Pancreas (tissue), 10 donors: Measurements from ENCODE around the gene ALKBH2. TPM values are rescaled to one million over a fixed set of nuclear protein-coding genes. Genes with fewer than 3 reads are reported as not detected.
A peak's percentile ranks its signal among the peaks of the same experiment; 100 is the strongest.
"Not testable (repeated sequence)": the region's sequence is repeated elsewhere in the genome, so short reads cannot be mapped to it uniquely, and the experiment has no call there.

ENCODE experiments used
- ATAC-seq, 4 donors: fragments of 200-7000 bp; cut with Tn5 transposase; one replicate each; pipeline versions ENCODE4 v1.8.0 to v1.9.1; 2020; ENCODE audit warnings: mild to moderate bottlenecking in 4 of 4, moderate library complexity in 4 of 4
- DNase-seq, 6 donors: peaks; one replicate each; pipeline ENCODE4 v3.0.0-alpha.2; 2020
- FAIRE-seq: peaks from 2 replicates; lab custom pipeline; 2012; peaks lifted over from hg19 to GRCh38; lab: Jason Lieb, UNC
- H3K27ac ChIP-seq, 4 donors: fragments of 200-600 bp; sonication (generic); 1 replicate in 3 of 4; 2 replicates in 1 of 4; pipeline versions ENCODE4 v1.5.0 to v1.8.0; 2020
- H3K27me3 ChIP-seq, 4 donors: fragments of 200-600 bp; one replicate each; pipeline ENCODE4 v1.8.0; 2021
- H3K36me3 ChIP-seq, 3 donors: fragments of 200-600 bp; sonication (generic) in 1 of 3; one replicate each; pipeline versions ENCODE4 v1.5.0 to v1.8.0; 2020 to 2021
- H3K4me1 ChIP-seq, 3 donors: fragments of 200-600 bp; one replicate each; pipeline ENCODE4 v1.8.0; 2021
- H3K4me3 ChIP-seq, 4 donors: fragments of 200-600 bp; sonication (generic) in 2 of 4; one replicate each; pipeline versions ENCODE4 v1.5.0 to v1.8.0; 2020 to 2021
- H3K9me3 ChIP-seq, 4 donors: fragments of 200-600 bp; one replicate each; pipeline ENCODE4 v1.8.0; 2021
- CTCF ChIP-seq, 4 donors: fragments of 200-600 bp; sonication (generic) in 3 of 4; IDR thresholded peaks; one replicate each; pipeline versions ENCODE4 v1.5.0 to v1.8.0; 2021; ENCODE audit warnings: antibody characterized with exemption in 4 of 4
- WGBS, 2 donors: extraction: QIAGEN DNeasy Blood & Tissue Kit; methylation state at CpG; one replicate each; pipeline ENCODE4 v1.1.7; 2013; 5-methylcytosine and 5-hydroxymethylcytosine counted together
- intact Hi-C, 3 donors: fragments of 100-400 bp; cut with DNase I; formaldehyde crosslinking; loops; one replicate each; pipeline versions ENCODE4 v1.11.1 to v1.14.2; 2022
- polyA plus RNA-seq, 2 donors: library from polyadenylated mRNA; stranded (reverse); fragments of 200-250 nt; gene quantifications; one replicate each; pipeline ENCODE4 v1.2.3, GENCODE V29; 2013
- total RNA-seq, 6 donors: library from RNA; stranded (reverse); fragmentation: NEBNext Ultra II Directional in 4 of 6; extraction: Animal tissue kit (Norgen Biotek cat#: 25700) in 4 of 6; gene quantifications; one replicate each; pipeline versions ENCODE4 v1.2.1 to v1.2.4, GENCODE V29; 2021 to 2023
- donor health status: healthy with polysubstance abuse.
- donor health status: DM: no; HTN: no; CAD: no; lungs with moderate emphysema.
- donor health status: DM: no; HTN: no; CAD: no.
- donor health status: control.
- donor health status: control.
- donor health status: Bipolar disorder and iron deficiency.
- donor health status: DM: yes; HTN: yes; CAD: no.
- donor health status: DM: no; HTN: no; CAD: no.
- donor health status: DM: no; HTN: no; CAD: no.
- donor health status: DM: yes; HTN: yes; CAD: no.

ALKBH2 gene
- total and polyA plus RNA-seq, 8 donors = 4.3 to 22.9 (median 8.4) TPM

GRCh38 chr12:109064143-109064542 lies 29.1 kb downstream of the ALKBH2 start:
- H3K4me3 ChIP-seq = no peak overlapping the region
- ATAC-seq (no peak), DNase-seq (no peak), FAIRE-seq (no peak)
- H3K27ac ChIP-seq = no peak overlapping the region
- intact Hi-C loops = no loop called here
- H3K4me1 ChIP-seq = peaks cover 6 to 15% (median 12%) of the 10 kb centered on the region in 3 donors
- TF ChIP-seq CTCF (IDR thresholded peaks at IDR 0.05) = no peak
- no peaks in the 10 kb centered on the region for H3K27me3 ChIP-seq
- no peaks in the 10 kb centered on the region for H3K9me3 ChIP-seq
- peaks cover 0 to 6% (median 0%) of the 10 kb centered on the region in 3 donors for H3K36me3 ChIP-seq
- WGBS, 2 donors = 71 to 87% methylated on average over 3 of the region's 3 CpGs

GRCh38 chr12:109058773-109059172 lies 34.5 kb downstream of the ALKBH2 start:
- intact Hi-C loops = no loop called here
- no peaks in the 10 kb centered on the region for H3K9me3 ChIP-seq
- peaks cover 0 to 26% (median 0%) of the 10 kb centered on the region in 3 donors for H3K36me3 ChIP-seq
- H3K4me3 ChIP-seq = no peak overlapping the region
- DNase-seq = no peak
- FAIRE-seq = no peak
- WGBS, 2 donors = 90 to 95% methylated on average over 6 of the region's 6 CpGs
- peak in 1 of 4 donors; percentile 47 for ATAC-seq
- H3K27me3 ChIP-seq = no peaks in the 10 kb centered on the region
- TF ChIP-seq CTCF (IDR thresholded peaks at IDR 0.05) = no peak
- H3K4me1 ChIP-seq = peaks cover 8 to 11% (median 10%) of the 10 kb centered on the region in 3 donors
- H3K27ac ChIP-seq = no peak overlapping the region

- H3K36me3 ChIP-seq = peaks cover 0 to 26% (median 0%) of the 10 kb centered on the region in 3 donors
- H3K27me3 ChIP-seq = no peaks in the 10 kb centered on the region
- TF ChIP-seq CTCF (IDR thresholded peaks at IDR 0.05) = no peak
- no peak overlapping the region for H3K4me3 ChIP-seq
- intact Hi-C loops = no loop called here
- no peaks in the 10 kb centered on the region for H3K9me3 ChIP-seq
- H3K27ac ChIP-seq = no peak overlapping the region
- peaks cover 8 to 11% (median 10%) of the 10 kb centered on the region in 3 donors for H3K4me1 ChIP-seq
- DNase-seq (no peak), ATAC-seq (no peak), FAIRE-seq (no peak)
- 96% methylated on average over 1 of the region's 1 CpG for WGBS, 2 donors
These were observed 35.9 kb downstream of the ALKBH2 start for GRCh38 chr12:109057376-109057775.

- Histone ChIP-seq H3K27ac (no peak overlapping the region), H3K27me3 (no peaks in the 10 kb centered on the region), H3K9me3 (no peaks in the 10 kb centered on the region), H3K4me3 (no peak overlapping the region), H3K36me3 (peaks cover 0 to 26% (median 0%) of the 10 kb centered on the region in 3 donors), H3K4me1 (peaks cover 8 to 13% (median 11%) of the 10 kb centered on the region in 3 donors)
- no peak for TF ChIP-seq CTCF (IDR thresholded peaks at IDR 0.05)
- 73 to 76% methylated on average over 3 of the region's 3 CpGs for WGBS, 2 donors
- DNase-seq (no peak), FAIRE-seq (no peak), ATAC-seq (no peak)
- intact Hi-C loops = no loop called here
These were observed 36.4 kb downstream of the ALKBH2 start for GRCh38 chr12:109056891-109057290.

- Histone ChIP-seq H3K4me1 (peaks cover 8 to 15% (median 11%) of the 10 kb centered on the region in 3 donors), H3K36me3 (peaks cover 0 to 26% (median 0%) of the 10 kb centered on the region in 3 donors), H3K27ac (peak overlapping the region in 2 of 4 donors; percentile 83 to 92), H3K4me3 (no peak overlapping the region), H3K27me3 (no peaks in the 10 kb centered on the region), H3K9me3 (no peaks in the 10 kb centered on the region)
- no peak for TF ChIP-seq CTCF (IDR thresholded peaks at IDR 0.05)
- DNase-seq (no peak), FAIRE-seq (no peak), ATAC-seq (no peak)
- intact Hi-C loops = no loop called here
These were observed 38.8 kb downstream of the ALKBH2 start for GRCh38 chr12:109054520-109054919.

GRCh38 chr12:109054124-109054513 lies 39.2 kb downstream of the ALKBH2 start:
- not testable (repeated sequence) for DNase-seq
- WGBS, 2 donors = 56 to 60% methylated on average over 4 of the region's 4 CpGs

More at GRCh38 chr12:109054124-109054513, 39.2 kb downstream of the ALKBH2 start:
- H3K9me3 ChIP-seq, ATAC-seq, H3K27me3 ChIP-seq, intact Hi-C loops, FAIRE-seq: not testable (repeated sequence)
- peak overlapping the region in 2 of 4 donors; percentile 83 to 92 for H3K27ac ChIP-seq
- peaks cover 0 to 24% (median 0%) of the 10 kb centered on the region in 3 donors for H3K36me3 ChIP-seq
- peak overlapping the region in 2 of 4 donors; percentile 67 to 74 for H3K4me3 ChIP-seq
- H3K4me1 ChIP-seq = peaks cover 8 to 15% (median 11%) of the 10 kb centered on the region in 3 donors
